ENCODE data around the gene CPA1.

The CPA1 gene

GRCh38 chr7:130352194-130353074, 27.9 kb upstream of the CPA1 start:
- H3K27ac ChIP-seq = no peak overlapping the region
- no peak overlapping the region for H2AFZ ChIP-seq (ENCODE audit: low read depth)
- no peaks in the 10 kb centered on the region for H3K36me3 ChIP-seq (ENCODE audit: insufficient read depth)
- H3K4me2 ChIP-seq = no peak overlapping the region
- H3K79me2 ChIP-seq (ENCODE audit: insufficient read depth, low read depth) = no peaks in the 10 kb centered on the region
- no peaks in the 10 kb centered on the region for H4K20me1 ChIP-seq (ENCODE audit: insufficient read depth)
- H3K9ac ChIP-seq = no peak overlapping the region
- H3K27me3 ChIP-seq (ENCODE audit: insufficient read depth, low read depth) = no peaks in the 10 kb centered on the region
- TF ChIP-seq CTCF (conservative IDR thresholded peaks at IDR 0.05; ENCODE audit: low read depth, low read length) = no peak
- no peaks in the 10 kb centered on the region for H3K4me1 ChIP-seq (ENCODE audit: low read depth, poor library complexity, severe bottlenecking)
- H3K4me3 ChIP-seq (IDR thresholded peaks at IDR 0.05; ENCODE audit: insufficient read depth, low read depth, low read length) = no peak overlapping the region

GRCh38 chr7:130353196-130353595, 27.1 kb upstream of the CPA1 start:
- H3K4me1 ChIP-seq (ENCODE audit: low read depth, poor library complexity, severe bottlenecking) = no peaks in the 10 kb centered on the region
- no peaks in the 10 kb centered on the region for H3K36me3 ChIP-seq (ENCODE audit: insufficient read depth)
- H3K27me3 ChIP-seq (ENCODE audit: insufficient read depth, low read depth) = no peaks in the 10 kb centered on the region
- H3K27ac ChIP-seq = no peak overlapping the region
- no peak for TF ChIP-seq CTCF (conservative IDR thresholded peaks at IDR 0.05; ENCODE audit: low read depth, low read length)
- H4K20me1 ChIP-seq (ENCODE audit: insufficient read depth) = no peaks in the 10 kb centered on the region
- no peak overlapping the region for H3K4me3 ChIP-seq (IDR thresholded peaks at IDR 0.05; ENCODE audit: insufficient read depth, low read depth, low read length)
- no peak overlapping the region for H2AFZ ChIP-seq (ENCODE audit: low read depth)
- no peak overlapping the region for H3K9ac ChIP-seq
- no peaks in the 10 kb centered on the region for H3K79me2 ChIP-seq (ENCODE audit: insufficient read depth, low read depth)
- H3K4me2 ChIP-seq = no peak overlapping the region

GRCh38 chr7:130356121-130356875, 24.0 kb upstream of the CPA1 start:
- Histone ChIP-seq H3K4me1 (ENCODE audit: low read depth, poor library complexity, severe bottlenecking) (no peaks in the 10 kb centered on the region), H3K4me3 (IDR thresholded peaks at IDR 0.05; ENCODE audit: insufficient read depth, low read depth, low read length) (no peak overlapping the region), H3K27ac (no peak overlapping the region), H3K36me3 (ENCODE audit: insufficient read depth) (no peaks in the 10 kb centered on the region), H3K79me2 (ENCODE audit: insufficient read depth, low read depth) (no peaks in the 10 kb centered on the region), H4K20me1 (ENCODE audit: insufficient read depth) (no peaks in the 10 kb centered on the region), H2AFZ (ENCODE audit: low read depth) (no peak overlapping the region), H3K9ac (no peak overlapping the region), H3K27me3 (ENCODE audit: insufficient read depth, low read depth) (no peaks in the 10 kb centered on the region), H3K4me2 (no peak overlapping the region)
- TF ChIP-seq CTCF (conservative IDR thresholded peaks at IDR 0.05; ENCODE audit: low read depth, low read length) = no peak

- H3K79me2 ChIP-seq (ENCODE audit: insufficient read depth, low read depth) = no peaks in the 10 kb centered on the region
- H3K27me3 ChIP-seq (ENCODE audit: insufficient read depth, low read depth) = no peaks in the 10 kb centered on the region
- no peak overlapping the region for H3K4me2 ChIP-seq
- H4K20me1 ChIP-seq (ENCODE audit: insufficient read depth) = no peaks in the 10 kb centered on the region
- H3K27ac ChIP-seq = no peak overlapping the region
- H3K4me1 ChIP-seq (ENCODE audit: low read depth, poor library complexity, severe bottlenecking) = no peaks in the 10 kb centered on the region
- H3K9ac ChIP-seq = no peak overlapping the region
- H3K4me3 ChIP-seq (IDR thresholded peaks at IDR 0.05; ENCODE audit: insufficient read depth, low read depth, low read length) = no peak overlapping the region
- H3K36me3 ChIP-seq (ENCODE audit: insufficient read depth) = no peaks in the 10 kb centered on the region
- TF ChIP-seq CTCF (conservative IDR thresholded peaks at IDR 0.05; ENCODE audit: low read depth, low read length) = no peak
- H2AFZ ChIP-seq (ENCODE audit: low read depth) = no peak overlapping the region
These were observed 23.2 kb upstream of the CPA1 start for GRCh38 chr7:130356876-130357611.

All from KMS-11 (cell line).